ENCODE data around the gene MACROD2. TPM values are rescaled to one million over a fixed set of nuclear protein-coding genes. Genes with fewer than 3 reads are reported as not detected.

The MACROD2 gene
- total RNA-seq, 1 donor from 2014 or later = 2.4 TPM

DNA sequence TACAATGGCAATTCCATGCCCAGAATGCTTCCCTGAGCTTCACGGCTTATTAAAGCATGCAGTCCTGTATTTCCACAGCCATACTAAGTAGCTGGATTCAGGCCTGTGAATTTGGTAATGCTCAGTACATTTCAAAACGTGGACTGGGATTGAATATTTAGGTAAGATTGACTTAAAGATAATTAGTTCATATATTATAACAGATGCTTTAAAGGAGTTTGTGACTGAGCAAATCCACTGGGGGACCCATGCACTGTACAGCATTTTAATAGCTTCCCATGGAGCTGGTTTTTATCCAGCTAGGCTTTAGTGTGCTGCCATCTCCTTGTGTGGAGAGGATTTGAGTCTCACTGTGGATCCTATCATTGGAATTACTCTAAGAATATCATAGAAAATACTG lies 763.0 kb downstream of the MACROD2 start:
- H3K4me1 ChIP-seq (ENCODE audit: insufficient read depth, low read length) = no peaks in the 10 kb centered on the region
- H3K9me3 Mint-ChIP-seq (ENCODE audit: unreplicated experiment) = no peaks in the 10 kb centered on the region
- no peaks in the 10 kb centered on the region for H3K79me2 ChIP-seq (ENCODE audit: insufficient read depth, low read length)
- no peak for DNase-seq (ENCODE audit: low read depth)
- no peaks in the 10 kb centered on the region for H3K36me3 Mint-ChIP-seq (ENCODE audit: low read depth, unreplicated experiment)
- no peaks in the 10 kb centered on the region for H3K9me3 ChIP-seq (ENCODE audit: insufficient read depth, low read depth, low read length)
- no peak overlapping the region for H3K27ac Mint-ChIP-seq (ENCODE audit: unreplicated experiment)
- no peak overlapping the region for H3K9ac ChIP-seq (ENCODE audit: low read length)
- H3K4me1 Mint-ChIP-seq (ENCODE audit: low read depth, unreplicated experiment) = no peaks in the 10 kb centered on the region
- H3K27me3 ChIP-seq (ENCODE audit: insufficient read depth, low read length) = no peaks in the 10 kb centered on the region
- no peak overlapping the region for H3K4me3 ChIP-seq (ENCODE audit: insufficient read depth, low read depth, low read length)
- no peak overlapping the region for H3K4me2 ChIP-seq (ENCODE audit: low read length)
- FAIRE-seq = no peak
- H4K20me1 ChIP-seq (ENCODE audit: insufficient read depth, low read length) = no peaks in the 10 kb centered on the region
- H3K27me3 Mint-ChIP-seq (ENCODE audit: low read depth, unreplicated experiment) = peaks cover 2% of the 10 kb centered on the region
- no peak overlapping the region for H3K27ac ChIP-seq (ENCODE audit: low read depth, low read length)
- H2AFZ ChIP-seq (ENCODE audit: low read depth, low read length) = no peak overlapping the region
- H3K36me3 ChIP-seq (ENCODE audit: insufficient read depth, low read length) = no peaks in the 10 kb centered on the region
- H3K4me3 Mint-ChIP-seq (ENCODE audit: unreplicated experiment) = no peak overlapping the region
- no peak for TF ChIP-seq CTCF (IDR thresholded peaks at IDR 0.05; ENCODE audit: insufficient read depth, low read depth, low read length)
- no peak for TF ChIP-seq EZH2 (IDR thresholded peaks at IDR 0.05; ENCODE audit: insufficient read depth, low read length)

DNA sequence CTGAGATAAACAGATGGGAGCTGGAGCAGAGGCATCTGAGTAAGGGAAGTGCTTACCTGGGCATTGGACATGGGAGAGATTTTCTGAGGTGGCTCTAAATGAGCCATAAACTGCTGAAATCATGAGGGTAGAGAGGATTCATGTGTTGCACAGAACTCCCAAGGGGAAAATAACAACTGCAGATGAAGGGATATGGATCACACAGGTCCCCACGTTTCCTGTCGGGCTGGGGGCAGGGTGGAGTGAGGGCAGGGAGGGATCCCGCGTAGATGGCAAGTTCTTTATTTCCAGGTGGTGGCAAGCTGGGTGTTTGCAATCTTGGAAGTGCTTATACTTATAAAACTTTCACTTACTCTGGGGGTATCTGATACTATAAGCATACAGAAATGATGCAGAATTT lies 764.7 kb downstream of the MACROD2 start:
- Mint-ChIP-seq H3K36me3 (ENCODE audit: low read depth, unreplicated experiment) (no peaks in the 10 kb centered on the region), H3K9me3 (ENCODE audit: unreplicated experiment) (no peaks in the 10 kb centered on the region), H3K27me3 (ENCODE audit: low read depth, unreplicated experiment) (peaks cover 2% of the 10 kb centered on the region), H3K4me3 (ENCODE audit: unreplicated experiment) (no peak overlapping the region), H3K27ac (ENCODE audit: unreplicated experiment) (no peak overlapping the region), H3K4me1 (ENCODE audit: low read depth, unreplicated experiment) (no peaks in the 10 kb centered on the region)
- Histone ChIP-seq H3K27me3 (ENCODE audit: insufficient read depth, low read length) (no peaks in the 10 kb centered on the region), H3K4me1 (ENCODE audit: insufficient read depth, low read length) (no peaks in the 10 kb centered on the region), H3K9ac (ENCODE audit: low read length) (no peak overlapping the region), H3K36me3 (ENCODE audit: insufficient read depth, low read length) (no peaks in the 10 kb centered on the region), H3K79me2 (ENCODE audit: insufficient read depth, low read length) (no peaks in the 10 kb centered on the region), H3K9me3 (ENCODE audit: insufficient read depth, low read depth, low read length) (no peaks in the 10 kb centered on the region), H3K27ac (ENCODE audit: low read depth, low read length) (no peak overlapping the region), H3K4me3 (ENCODE audit: insufficient read depth, low read depth, low read length) (no peak overlapping the region), H2AFZ (ENCODE audit: low read depth, low read length) (no peak overlapping the region), H3K4me2 (ENCODE audit: low read length) (no peak overlapping the region), H4K20me1 (ENCODE audit: insufficient read depth, low read length) (no peaks in the 10 kb centered on the region)
- FAIRE-seq (no peak), DNase-seq (ENCODE audit: low read depth) (no peak)
- TF ChIP-seq EZH2 (IDR thresholded peaks at IDR 0.05; ENCODE audit: insufficient read depth, low read length) = no peak
- TF ChIP-seq CTCF (IDR thresholded peaks at IDR 0.05; ENCODE audit: insufficient read depth, low read depth, low read length) = no peak

GRCh38 chr20:14761903-14762302 lies 766.6 kb downstream of the MACROD2 start:
- Mint-ChIP-seq H3K36me3 (ENCODE audit: low read depth, unreplicated experiment) (no peaks in the 10 kb centered on the region), H3K9me3 (ENCODE audit: unreplicated experiment) (no peaks in the 10 kb centered on the region), H3K27me3 (ENCODE audit: low read depth, unreplicated experiment) (no peaks in the 10 kb centered on the region), H3K4me3 (ENCODE audit: unreplicated experiment) (no peak overlapping the region), H3K4me1 (ENCODE audit: low read depth, unreplicated experiment) (no peaks in the 10 kb centered on the region), H3K27ac (ENCODE audit: unreplicated experiment) (no peak overlapping the region)
- Histone ChIP-seq H2AFZ (ENCODE audit: low read depth, low read length) (no peak overlapping the region), H3K79me2 (ENCODE audit: insufficient read depth, low read length) (no peaks in the 10 kb centered on the region), H4K20me1 (ENCODE audit: insufficient read depth, low read length) (no peaks in the 10 kb centered on the region), H3K27ac (ENCODE audit: low read depth, low read length) (no peak overlapping the region), H3K36me3 (ENCODE audit: insufficient read depth, low read length) (no peaks in the 10 kb centered on the region), H3K4me3 (ENCODE audit: insufficient read depth, low read depth, low read length) (no peak overlapping the region), H3K9me3 (ENCODE audit: insufficient read depth, low read depth, low read length) (no peaks in the 10 kb centered on the region), H3K4me2 (ENCODE audit: low read length) (no peak overlapping the region), H3K4me1 (ENCODE audit: insufficient read depth, low read length) (no peaks in the 10 kb centered on the region), H3K9ac (ENCODE audit: low read length) (no peak overlapping the region), H3K27me3 (ENCODE audit: insufficient read depth, low read length) (no peaks in the 10 kb centered on the region)
- FAIRE-seq = no peak
- TF ChIP-seq CTCF (IDR thresholded peaks at IDR 0.05; ENCODE audit: insufficient read depth, low read depth, low read length) (no peak), EZH2 (IDR thresholded peaks at IDR 0.05; ENCODE audit: insufficient read depth, low read length) (no peak)
- DNase-seq (ENCODE audit: low read depth) = no peak
